Suprapubic skin (tissue), 4 donors: ENCODE measurements around the gene DNAH12.

Experiments
- CTCF ChIP-seq, 2 donors: fragments of 200-600 bp in 1 of 2; fragments of 450-650 bp in 1 of 2; sonication (generic) in 1 of 2; IDR thresholded peaks; one replicate each; pipeline ENCODE4 v1.5.1; 2016 to 2019; ENCODE audit warnings: antibody characterized with exemption in 2 of 2, mild to moderate bottlenecking in 1 of 2, moderate library complexity in 1 of 2
- POLR2A ChIP-seq, 2 donors: fragments of 450-650 bp; IDR thresholded peaks; one replicate each; pipeline ENCODE4 v1.6.1; 2017; ENCODE audit warnings: antibody characterized with exemption in 2 of 2, mild to moderate bottlenecking in 2 of 2, moderate library complexity in 2 of 2
- POLR2AphosphoS5 ChIP-seq, 3 donors: sonication (generic); formaldehyde crosslinking; IDR thresholded peaks; one replicate each; pipeline ENCODE4 v1.6.1; 2017; ENCODE audit warnings: antibody characterized with exemption in 3 of 3

GRCh38 chr3:57402675-57403074, 141.5 kb downstream of the DNAH12 start:
- TF ChIP-seq CTCF (IDR thresholded peaks at IDR 0.05) (no peak), POLR2A (IDR thresholded peaks at IDR 0.05) (no peak), POLR2AphosphoS5 (IDR thresholded peaks at IDR 0.05) (no peak)
